DLD1 (cell line): ENCODE data around the gene TRIM41.
"Not testable (repeated sequence)": the region's sequence is repeated elsewhere in the genome, so short reads cannot be mapped to it uniquely, and the experiment has no call there.

Source experiments
- in situ Hi-C: cut with HindIII; loops from 2 replicates; pipeline ENCODE4 v1.10.0; 2017; ENCODE audit warnings: low sequenced_read_pairs

Gene TRIM41

DNA sequence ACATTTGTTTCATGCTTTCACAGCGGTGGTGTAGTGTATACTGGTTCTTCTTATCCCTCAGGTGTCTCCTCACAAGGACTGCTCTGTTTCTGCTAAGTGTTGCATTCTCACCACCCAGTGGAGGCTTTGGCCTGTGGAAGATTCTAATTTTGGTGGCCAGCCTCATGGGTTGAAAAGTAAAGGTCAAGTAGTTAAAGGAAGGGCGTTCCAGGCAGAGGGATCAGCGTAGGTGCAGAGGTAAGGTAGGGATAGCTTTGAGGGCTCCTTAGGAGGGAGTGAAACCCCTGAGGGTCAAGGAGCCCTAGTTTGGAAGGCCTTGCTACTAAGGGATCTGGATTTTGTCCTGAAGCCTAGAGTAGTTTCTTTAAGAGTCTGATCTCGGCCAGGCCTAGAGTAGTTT, 25.2 kb downstream of the TRIM41 start:
- in situ Hi-C loops, result no loop called here

DNA sequence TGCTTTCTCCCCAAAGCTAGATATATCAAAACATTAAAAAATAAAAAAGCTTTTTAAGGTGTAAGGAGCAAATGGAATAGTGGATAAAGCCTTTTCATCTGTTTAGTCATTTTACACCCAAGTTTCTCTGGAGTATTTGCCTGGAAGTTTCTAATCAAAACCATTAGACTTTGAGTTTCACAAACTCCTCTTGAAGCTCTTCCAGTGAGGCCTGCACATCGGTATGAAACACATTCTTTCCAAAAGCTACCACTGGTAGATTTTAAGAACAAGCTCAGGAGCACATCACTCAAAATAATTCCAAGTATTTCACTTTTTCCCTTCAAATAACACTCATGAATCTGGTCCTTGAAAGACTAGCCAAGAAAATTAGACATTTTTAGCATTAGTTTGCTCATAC, 32.2 kb downstream of the TRIM41 start:
- in situ Hi-C loops, result no loop called here

- in situ Hi-C loops, result no loop called here
Measured at GRCh38 chr5:181255836-181256578, 32.9 kb downstream of the TRIM41 start.

DNA sequence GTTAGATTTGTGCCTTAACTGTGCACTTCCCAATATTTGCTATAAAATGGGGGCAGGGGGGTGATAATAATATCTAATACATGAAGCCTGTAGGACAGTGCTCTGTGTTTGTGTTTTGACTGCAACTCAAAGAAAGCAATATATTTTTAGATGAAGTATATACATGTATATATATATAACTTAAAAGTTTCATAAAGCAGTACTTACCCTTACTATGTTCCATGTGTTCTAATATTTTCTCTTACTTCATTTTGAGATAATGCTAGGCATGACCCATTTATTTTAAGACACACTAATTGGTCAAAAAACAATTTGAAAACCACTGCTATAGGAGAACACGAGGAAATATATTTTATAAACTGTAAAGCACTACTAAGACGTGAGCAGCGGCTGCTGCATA, 35.5 kb downstream of the TRIM41 start:
- in situ Hi-C loops, result no loop called here

GRCh38 chr5:181259283-181259682, 36.2 kb downstream of the TRIM41 start:
- in situ Hi-C loops, result no loop called here

- in situ Hi-C loops, result no loop called here
Measured at GRCh38 chr5:181259974-181260719, 37.1 kb downstream of the TRIM41 start.

DNA sequence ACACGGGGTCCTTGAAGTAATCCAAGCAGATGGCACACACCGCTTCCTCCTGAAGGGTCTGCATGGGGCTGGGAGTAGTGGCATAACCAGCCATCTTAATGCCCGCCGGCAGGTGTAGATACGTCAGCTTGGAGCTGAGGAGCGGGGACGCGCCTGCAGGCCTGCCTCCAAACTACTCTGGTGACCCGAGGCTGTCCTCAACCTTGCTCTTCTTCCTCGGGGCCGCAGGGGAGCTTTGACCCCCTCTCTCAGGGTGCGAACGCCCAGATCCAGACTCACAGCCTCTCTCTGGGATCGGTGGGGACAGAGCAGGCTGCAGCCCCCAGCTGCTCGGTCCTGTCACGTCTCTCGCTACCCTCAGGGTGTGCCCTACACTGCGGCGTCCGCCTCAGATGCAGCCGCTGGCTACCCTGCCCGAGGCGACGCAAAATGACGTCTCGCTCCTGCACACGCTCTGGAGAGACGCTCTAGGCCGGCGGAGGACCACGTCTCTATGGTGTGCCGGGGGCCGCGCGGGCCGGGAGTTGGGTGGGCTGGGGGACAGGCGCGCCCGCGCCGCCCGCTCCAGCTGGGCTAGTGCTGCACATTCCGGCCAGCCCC, 37.7 kb downstream of the TRIM41 start, which contains the start of gene TRIM52:
Gene TRIM52 (minus strand): TSS at position 424 of the 600 bp plus-strand sequence. CDS start 330 bp downstream, at position 94.
- in situ Hi-C loops, result no loop called here

DNA sequence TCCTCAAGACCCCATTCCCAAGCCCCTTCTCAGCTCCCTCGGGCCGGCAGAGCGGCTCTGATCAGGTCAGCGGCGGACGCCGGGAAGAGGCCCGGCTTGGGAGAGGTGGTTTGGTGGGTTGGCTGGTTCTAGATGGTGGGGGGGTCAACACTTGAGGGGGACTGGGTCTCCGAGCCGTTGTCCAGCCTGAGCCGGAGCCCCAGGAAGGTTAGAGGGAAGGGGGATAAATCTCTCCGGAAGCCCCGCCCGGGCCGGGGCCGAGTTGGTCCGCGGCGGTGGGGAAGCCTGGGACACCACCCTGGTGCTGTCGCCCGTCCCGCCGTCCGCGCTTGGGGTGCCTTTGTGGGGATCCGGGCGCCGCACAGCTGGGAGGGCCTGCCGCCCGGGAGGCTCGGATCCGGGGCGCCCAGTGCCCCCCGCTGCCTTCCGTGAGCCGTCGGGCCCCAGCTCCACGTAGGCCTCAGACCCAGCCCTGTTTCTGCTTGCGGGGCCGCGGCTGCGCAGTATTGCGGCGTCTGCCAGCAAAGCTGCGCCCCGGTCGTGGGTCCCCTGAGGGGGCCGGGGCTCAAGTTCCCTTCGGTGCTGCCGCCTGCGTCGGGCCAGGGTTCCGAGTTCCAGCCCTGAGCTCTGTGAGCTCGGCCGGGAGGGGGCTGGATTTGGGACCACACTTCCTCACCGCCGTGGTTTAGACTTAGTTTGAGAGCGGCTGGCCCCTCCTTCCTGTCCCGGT, 38.4 kb downstream of the TRIM41 start:
- in situ Hi-C loops, result no loop called here

DNA sequence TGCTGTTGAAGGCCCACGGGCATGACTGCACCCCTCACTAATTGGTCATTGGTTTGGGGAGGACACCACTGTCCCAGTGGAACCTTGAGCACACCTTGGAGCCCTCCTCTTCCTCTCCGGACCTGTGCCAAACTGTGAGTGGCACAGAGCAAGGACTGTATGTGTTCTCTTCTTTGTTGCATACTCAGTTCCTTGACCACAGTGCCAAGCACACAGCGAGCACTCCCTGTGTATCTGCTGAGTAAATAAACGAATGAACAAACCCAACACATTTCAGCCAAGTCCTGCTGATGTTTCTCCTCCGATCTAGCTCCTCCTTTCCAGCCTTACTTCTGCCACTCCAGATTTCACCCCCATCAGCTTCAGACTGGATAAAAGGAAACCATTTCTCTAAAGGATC, 40.6 kb downstream of the TRIM41 start:
- in situ Hi-C loops, result no loop called here

DNA sequence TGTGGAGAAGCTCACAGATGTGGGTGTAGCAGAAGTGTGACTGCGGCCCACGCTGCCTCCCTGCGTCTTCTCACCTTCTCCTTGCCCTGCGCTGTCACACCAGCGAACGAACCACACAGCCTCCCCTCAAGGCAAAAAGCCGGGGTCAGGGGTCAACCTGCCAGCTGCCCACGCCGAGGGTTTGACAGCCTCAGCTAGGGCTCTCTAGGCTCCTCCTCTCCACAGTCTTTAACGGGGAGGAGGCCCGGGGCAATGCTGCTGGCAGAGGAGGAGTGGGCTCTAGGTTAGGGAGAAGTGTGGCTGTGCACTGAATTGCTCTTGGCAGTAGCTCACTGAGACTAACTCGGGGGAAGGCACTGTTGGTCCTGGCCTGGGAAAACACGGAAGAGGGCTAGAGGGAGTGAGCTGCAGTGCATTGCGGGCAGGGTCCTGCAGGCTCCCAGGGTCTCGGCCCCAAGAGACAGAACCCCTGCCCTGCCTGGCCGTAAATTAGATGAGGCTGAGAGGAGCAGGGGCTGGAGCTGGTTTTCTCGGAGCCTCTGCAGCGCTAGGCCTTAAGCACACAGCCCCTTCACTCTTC, 42.1 kb downstream of the TRIM41 start:
- in situ Hi-C loops, result no loop called here

DNA sequence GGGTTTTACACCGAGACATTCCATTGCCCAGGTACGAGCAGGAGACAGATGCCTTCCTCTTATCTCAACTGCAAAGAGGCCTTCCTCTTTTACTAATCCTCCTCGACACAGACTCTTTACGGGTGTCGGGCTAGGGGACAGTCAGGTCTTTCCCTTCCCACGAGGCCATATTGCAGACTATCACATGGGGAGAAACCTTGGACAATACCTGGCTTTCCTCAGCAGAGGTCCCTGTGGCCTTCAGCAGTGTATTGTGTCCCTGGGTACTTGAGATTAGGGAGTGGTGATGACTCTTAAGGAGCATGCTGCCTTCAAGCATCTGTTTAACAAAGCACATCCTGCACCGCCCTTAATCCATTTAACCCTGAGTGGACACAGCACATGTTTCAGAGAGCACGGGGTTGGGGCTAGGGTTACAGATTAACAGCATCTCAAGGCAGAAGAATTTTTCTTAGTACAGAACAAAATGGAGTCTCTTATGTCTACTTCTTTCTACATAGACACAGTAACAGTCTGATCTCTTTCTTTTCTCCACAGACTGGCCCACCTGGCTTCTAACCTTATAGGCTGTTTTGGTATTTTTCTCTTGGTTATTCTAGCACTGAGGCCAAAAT, 44.3 kb downstream of the TRIM41 start:
- in situ Hi-C loops, result not testable (repeated sequence)

DNA sequence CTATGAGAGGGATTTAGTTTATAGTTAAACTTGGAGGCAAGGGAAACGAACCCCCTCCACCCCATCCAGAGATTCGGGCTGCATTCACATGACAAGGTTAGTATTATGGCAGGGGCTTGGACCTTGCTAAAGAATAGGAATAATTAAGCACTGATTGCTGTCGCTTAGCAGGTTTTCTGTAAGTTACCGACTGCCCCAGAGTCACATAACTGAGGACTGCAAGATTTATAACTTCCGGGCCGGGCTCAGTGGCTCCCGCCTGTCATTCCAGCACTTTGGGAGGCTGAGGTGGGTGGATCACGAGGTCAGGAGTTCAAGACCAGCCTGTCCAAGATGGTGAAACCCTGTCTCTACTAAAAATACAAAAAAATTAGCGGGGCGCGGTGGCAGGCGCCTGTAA, 44.8 kb downstream of the TRIM41 start:
- in situ Hi-C loops, result not testable (repeated sequence)

- in situ Hi-C loops, result no loop called here
Measured at GRCh38 chr5:181271081-181271480, 48.0 kb downstream of the TRIM41 start.

- in situ Hi-C loops, result not testable (repeated sequence)
Measured at GRCh38 chr5:181273433-181273744, 50.3 kb downstream of the TRIM41 start.

- in situ Hi-C loops, result no loop called here
Measured at GRCh38 chr5:181280251-181280762, 57.2 kb downstream of the TRIM41 start.

DNA sequence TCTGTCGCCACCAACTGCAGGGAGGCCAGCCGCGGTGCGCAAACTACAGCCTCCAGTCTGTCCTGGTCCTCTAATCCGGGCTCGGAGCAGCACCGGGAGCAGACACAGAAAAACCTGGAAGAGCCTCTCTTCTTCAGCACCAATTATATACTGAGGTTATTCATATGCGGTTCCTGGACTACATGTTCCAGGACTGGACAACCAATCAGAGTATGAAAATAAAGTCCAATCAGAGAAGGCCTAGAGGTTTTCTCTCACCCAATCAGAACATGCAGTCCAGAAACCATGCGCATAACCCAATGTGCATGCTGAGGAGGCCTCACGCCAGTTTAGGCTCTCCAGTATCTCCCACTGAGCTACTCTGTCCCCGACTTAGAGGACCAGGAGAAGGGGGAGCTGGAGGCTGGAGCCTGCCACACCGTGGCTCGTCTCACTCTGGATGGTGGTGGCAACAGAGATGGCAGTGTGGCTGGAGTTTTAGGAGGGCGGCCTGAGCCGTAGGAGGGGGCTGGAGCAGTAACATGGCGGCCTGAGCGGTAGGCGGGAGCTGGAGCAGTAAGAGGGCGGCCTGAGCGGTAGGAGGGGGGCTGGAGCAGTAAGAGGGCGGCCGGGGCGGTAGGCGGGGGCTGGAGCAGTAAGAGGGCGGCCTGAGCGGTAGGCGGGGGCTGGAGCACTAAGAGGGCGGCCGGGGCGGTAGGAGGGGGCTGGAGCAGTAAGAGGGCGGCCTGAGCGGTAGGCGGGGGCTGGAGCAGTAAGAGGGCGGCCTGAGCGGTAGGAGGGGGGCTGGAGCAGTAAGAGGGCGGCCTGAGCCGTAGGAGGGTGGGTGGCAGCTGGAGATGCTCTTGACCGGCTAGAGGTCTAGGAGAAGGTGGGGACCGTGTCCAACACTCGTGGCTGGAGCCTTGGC, 58.2 kb downstream of the TRIM41 start:
- in situ Hi-C loops, result no loop called here

GRCh38 chr5:181281984-181282316, 58.9 kb downstream of the TRIM41 start:
- in situ Hi-C loops, result no loop called here

GRCh38 chr5:181282415-181282814, 59.3 kb downstream of the TRIM41 start:
- in situ Hi-C loops, result not testable (repeated sequence)

DNA sequence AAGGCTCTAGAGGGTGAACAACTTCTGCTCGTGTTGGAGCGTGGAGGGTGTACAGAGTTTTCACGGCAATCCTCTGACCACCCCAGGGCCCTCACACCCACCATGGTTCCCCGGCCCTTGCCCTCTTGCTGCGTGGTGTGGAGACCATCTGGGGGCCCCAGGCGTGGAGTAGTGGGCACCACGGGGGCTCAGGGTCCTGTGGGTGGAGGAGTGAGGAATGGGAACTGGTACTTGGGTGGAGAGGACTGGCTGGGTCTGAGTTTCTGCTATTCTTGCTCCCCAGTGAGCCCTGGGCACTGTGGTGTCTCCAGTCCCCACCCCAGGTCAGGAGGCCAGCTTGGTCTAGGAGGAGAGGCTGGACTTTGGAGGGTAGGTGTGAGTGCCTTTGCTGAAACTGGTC, 59.8 kb downstream of the TRIM41 start:
- in situ Hi-C loops, result no loop called here
